Thoracic aorta (tissue), 2 donors: ENCODE data around the gene ACOT8. TPM values are rescaled to one million over a fixed set of nuclear protein-coding genes. Genes with fewer than 3 reads are reported as not detected.

ENCODE experiments used
- ATAC-seq: fragments of 150-250 bp; one replicate; pipeline ENCODE4 v1.8.0; 2017; ENCODE audit warnings: low read depth; ENCODE audit not compliant: insufficient number of reproducible peaks, low FRiP score
- DNase-seq: peaks from one replicate; pipeline ENCODE4 v3.0.0-alpha.2; 2020; ENCODE audit warnings: low spot score
- H3K27ac ChIP-seq, 2 donors: fragments of 200-600 bp; sonication (generic); 1 replicate in 1 of 2; 2 replicates in 1 of 2; pipeline ENCODE4 v1.5.1; 2016; ENCODE audit warnings: mild to moderate bottlenecking in 2 of 2, moderate library complexity in 2 of 2
- H3K27me3 ChIP-seq: fragments of 200-600 bp; sonication (generic); replicated peaks from 2 replicates; pipeline ENCODE4 v1.6.0; 2016; ENCODE audit warnings: mild to moderate bottlenecking; ENCODE audit not compliant: insufficient read depth
- H3K36me3 ChIP-seq: fragments of 200-600 bp; sonication (generic); one replicate; pipeline ENCODE4 v1.5.1; 2016
- H3K4me1 ChIP-seq, 2 donors: fragments of 200-600 bp; sonication (generic); 1 replicate in 1 of 2; 2 replicates in 1 of 2; pipeline versions ENCODE4 v1.5.1 to v1.6.0; 2016; ENCODE audit warnings: low read depth in 2 of 2, mild to moderate bottlenecking in 1 of 2; ENCODE audit not compliant: control insufficient read depth in 1 of 2
- H3K4me3 ChIP-seq: fragments of 200-600 bp; sonication (generic); 2 replicates; pipeline ENCODE4 v1.5.1; 2016; ENCODE audit warnings: mild to moderate bottlenecking
- H3K9me3 ChIP-seq: fragments of 200-600 bp; sonication (generic); 2 replicates; pipeline ENCODE4 v1.5.1; 2016
- CTCF ChIP-seq: fragments of 200-600 bp; sonication (generic); IDR thresholded peaks from one replicate; pipeline ENCODE4 v1.5.1; 2019; ENCODE audit warnings: antibody characterized with exemption
- total RNA-seq, 2 donors: library from RNA; depleted of rRNA; stranded (reverse); fragments of >200 nt; gene quantifications; one replicate each; pipeline versions ENCODE4 v1.1.0 to v1.2.3, GENCODE V29; 2016

ACOT8 gene
- total RNA-seq, 2 donors from 2014 or later: 20.5 to 45.2 TPM

- no peak for ATAC-seq
- Histone ChIP-seq H3K27ac (no peak overlapping the region), H3K9me3 (no peaks in the 10 kb centered on the region), H3K4me3 (no peak overlapping the region), H3K27me3 (no peaks in the 10 kb centered on the region), H3K4me1 (peaks cover 16 to 25% of the 10 kb centered on the region in 2 donors), H3K36me3 (peaks cover 19% of the 10 kb centered on the region)
- no peak for DNase-seq
- no peak for TF ChIP-seq CTCF
Observed at GRCh38 chr20:45886590-45887345, 29.6 kb upstream of the ACOT8 start.

GRCh38 chr20:45883100-45883469 is 25.9 kb upstream of the ACOT8 start:
- peaks cover 21% of the 10 kb centered on the region for H3K36me3 ChIP-seq
- no peak for TF ChIP-seq CTCF
- DNase-seq (no peak), ATAC-seq (no peak)
- no peak overlapping the region for H3K27ac ChIP-seq
- no peak overlapping the region for H3K4me3 ChIP-seq
- H3K27me3 ChIP-seq: no peaks in the 10 kb centered on the region
- peaks cover 10 to 12% of the 10 kb centered on the region in 2 donors for H3K4me1 ChIP-seq
- H3K9me3 ChIP-seq: no peaks in the 10 kb centered on the region

GRCh38 chr20:45882469-45883099 is 25.4 kb upstream of the ACOT8 start:
- H3K36me3 ChIP-seq: peaks cover 22% of the 10 kb centered on the region
- TF ChIP-seq CTCF: no peak
- H3K9me3 ChIP-seq: no peaks in the 10 kb centered on the region
- no peak for ATAC-seq
- DNase-seq: no peak
- no peaks in the 10 kb centered on the region for H3K27me3 ChIP-seq
- peaks cover 10 to 12% of the 10 kb centered on the region in 2 donors for H3K4me1 ChIP-seq
- no peak overlapping the region for H3K4me3 ChIP-seq
- H3K27ac ChIP-seq: no peak overlapping the region

- TF ChIP-seq CTCF: no peak
- peak within 1 kb of the TSS; percentile 82 for H3K4me3 ChIP-seq
- peaks cover 19% of the 10 kb centered on the region for H3K36me3 ChIP-seq
- H3K4me1 ChIP-seq: peaks cover 10 to 12% of the 10 kb centered on the region in 2 donors
- no peaks in the 10 kb centered on the region for H3K27me3 ChIP-seq
- H3K9me3 ChIP-seq: no peaks in the 10 kb centered on the region
- ATAC-seq (peak; percentile 98), DNase-seq (peak; percentile 98)
- peak within 1 kb of the TSS; percentile 84 to 86 for H3K27ac ChIP-seq
Observed at GRCh38 chr20:45880988-45881788, 24.0 kb upstream of the ACOT8 start, which contains the start of gene ZSWIM1. TSS of gene ZSWIM1 (plus strand) at chr20:45881227. CDS start at chr20:45882593, 1,366 bp downstream.
